Prostate gland (tissue), 2 donors: Measurements from ENCODE around the gene RANBP9.

ENCODE experiments used
- CTCF ChIP-seq, 4 experiments: fragments of 200-600 bp in 2 of 4; fragments of 450-650 bp in 2 of 4; sonication (generic) in 2 of 4; IDR thresholded peaks; 1 replicate in 3 of 4; 2 replicates in 1 of 4; pipeline ENCODE4 v1.5.1; 2016 to 2019; ENCODE audit warnings: antibody characterized with exemption in 4 of 4, mild to moderate bottlenecking in 2 of 4, moderate library complexity in 2 of 4
- POLR2A ChIP-seq: fragments of 450-650 bp; IDR thresholded peaks from one replicate; pipeline ENCODE4 v1.6.1; 2016; ENCODE audit warnings: antibody characterized with exemption, mild to moderate bottlenecking
- POLR2AphosphoS5 ChIP-seq: sonication (generic); formaldehyde crosslinking; IDR thresholded peaks from one replicate; pipeline ENCODE4 v1.6.1; 2017; ENCODE audit warnings: antibody characterized with exemption

DNA sequence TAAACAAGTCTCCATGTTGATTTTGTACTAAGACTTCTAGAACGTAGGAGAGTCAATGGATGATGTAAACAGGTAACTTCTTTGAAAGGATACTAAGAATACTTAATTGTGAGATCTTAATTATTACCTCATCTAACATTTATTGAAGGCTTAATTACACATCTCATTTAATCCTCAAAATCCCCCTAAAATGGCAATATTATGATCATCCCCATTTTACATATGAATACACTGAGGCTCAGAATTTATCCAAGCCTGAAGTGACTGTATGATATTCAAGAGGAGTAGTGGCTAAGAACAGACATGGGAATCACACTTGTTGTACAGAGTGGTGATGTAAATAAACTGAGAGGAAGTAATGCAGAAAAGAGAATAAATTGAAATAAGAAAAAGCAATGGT is 73.6 kb downstream of the RANBP9 start:
- no peak for TF ChIP-seq POLR2A
- no peak for TF ChIP-seq CTCF (IDR thresholded peaks at IDR 0.05)
- no peak for TF ChIP-seq POLR2AphosphoS5
